Right cardiac atrium (tissue), 5 donors: Measurements from ENCODE around the gene COL5A1. TPM values are rescaled to one million over a fixed set of nuclear protein-coding genes. Genes with fewer than 3 reads are reported as not detected.
"Not testable (repeated sequence)": the region's sequence is repeated elsewhere in the genome, so short reads cannot be mapped to it uniquely, and the experiment has no call there.

ENCODE experiments used
- ATAC-seq, 2 donors: fragments of 200-7000 bp; cut with Tn5 transposase; one replicate each; pipeline versions ENCODE4 v1.8.0 to v1.9.1; 2020; ENCODE audit warnings: moderate library complexity in 2 of 2, mild to moderate bottlenecking in 1 of 2
- DNase-seq, 3 donors: peaks; one replicate each; pipeline ENCODE4 v3.0.0-alpha.2; 2020
- H3K27ac ChIP-seq: one replicate; pipeline ENCODE4 v1.5.1; 2013; ENCODE audit warnings: mild to moderate bottlenecking, low read length, control low read depth, moderate library complexity
- H3K27me3 ChIP-seq: one replicate; pipeline ENCODE4 v1.6.1; 2013; ENCODE audit not compliant: control insufficient read depth, insufficient read depth
- H3K4me1 ChIP-seq: one replicate; pipeline ENCODE4 v1.6.1; 2013; ENCODE audit warnings: low read length; ENCODE audit not compliant: control insufficient read depth, insufficient read depth
- H3K4me3 ChIP-seq: one replicate; pipeline ENCODE4 v1.5.1; 2013; ENCODE audit warnings: low read length, control low read depth
- H3K9me3 ChIP-seq: one replicate; pipeline ENCODE4 v1.6.1; 2013; ENCODE audit warnings: low read length; ENCODE audit not compliant: control insufficient read depth
- WGBS: extraction: QIAGEN DNeasy Blood & Tissue Kit; methylation state at CpG from one replicate; pipeline ENCODE4 v1.1.7; 2013; 5-methylcytosine and 5-hydroxymethylcytosine counted together
- intact Hi-C, 4 donors: fragments of 100-400 bp; cut with DNase I; formaldehyde crosslinking; loops; one replicate each; pipeline versions ENCODE4 v1.11.0 to v1.14.0; 2022 to 2023
- polyA plus RNA-seq: library from polyadenylated mRNA; stranded (reverse); fragments of 200-250 nt; gene quantifications from one replicate; pipeline ENCODE4 v1.2.3, GENCODE V29; 2013
- total RNA-seq, 4 donors: library from RNA; stranded (reverse); fragmentation: NEBNext Ultra II Directional; extraction: Animal tissue kit (Norgen Biotek cat#: 25700); gene quantifications; one replicate each; pipeline ENCODE4 v1.2.1, GENCODE V29; 2021
- donor health status: healthy with polysubstance abuse.
- donor health status: DM: no; HTN: yes; CAD: no.
- donor health status: DM: no; HTN: no; CAD: no.
- donor health status: DM: no; HTN: yes; CAD: no; lungs with severe emphysema.
- donor health status: DM: yes; HTN: yes; CAD: no.

The COL5A1 gene
- total and polyA plus RNA-seq, 5 donors = 15.4 to 35.8 (median 22.7) TPM

DNA sequence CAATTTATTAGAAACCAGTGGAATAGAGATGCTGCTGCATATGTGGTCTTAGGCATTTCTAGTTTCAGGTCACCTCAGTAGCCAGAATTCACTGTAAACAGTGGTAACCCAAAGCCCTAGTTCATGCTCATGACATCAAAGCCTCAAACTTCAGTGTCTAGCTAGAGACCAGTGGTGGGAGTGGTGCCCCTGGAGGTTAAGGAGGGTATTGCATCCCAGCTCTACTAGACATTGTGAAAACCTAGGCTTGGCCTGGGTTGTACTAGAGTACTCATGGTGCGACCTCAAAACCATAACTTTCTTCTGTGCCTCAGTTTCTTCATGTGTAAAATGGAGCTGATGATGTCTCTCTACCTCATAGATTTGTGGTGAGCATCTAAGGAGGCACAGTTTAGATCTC is 18.8 kb downstream of the COL5A1 start:
- Histone ChIP-seq H3K4me3 (no peak overlapping the region), H3K27me3 (no peaks in the 10 kb centered on the region), H3K9me3 (no peaks in the 10 kb centered on the region), H3K4me1 (peaks cover 7% of the 10 kb centered on the region), H3K27ac (no peak overlapping the region)
- DNase-seq (no peak), ATAC-seq (no peak)
- WGBS = 98% methylated on average over 1 of the region's 1 CpG
- intact Hi-C loops = no loop called here

GRCh38 chr9:134661299-134661698 is 19.7 kb downstream of the COL5A1 start:
- Histone ChIP-seq H3K27me3 (no peaks in the 10 kb centered on the region), H3K4me3 (no peak overlapping the region), H3K27ac (no peak overlapping the region), H3K9me3 (no peaks in the 10 kb centered on the region), H3K4me1 (peaks cover 7% of the 10 kb centered on the region)
- no peak for DNase-seq
- ATAC-seq = no peak
- intact Hi-C loops = no loop called here
- WGBS = 65% methylated on average over 6 of the region's 6 CpGs

- no peaks in the 10 kb centered on the region for H3K9me3 ChIP-seq
- H3K27me3 ChIP-seq = no peaks in the 10 kb centered on the region
- 67% methylated on average over 11 of the region's 11 CpGs for WGBS
- H3K4me1 ChIP-seq = peaks cover 7% of the 10 kb centered on the region
- intact Hi-C loops = no loop called here
- ATAC-seq = peak; percentile 52 to 66
- H3K4me3 ChIP-seq = no peak overlapping the region
- H3K27ac ChIP-seq = peak overlapping the region; percentile 31
- DNase-seq = peak in 2 of 3 donors; percentile 57 to 72
These were observed 20.2 kb downstream of the COL5A1 start for GRCh38 chr9:134661791-134662142.

DNA sequence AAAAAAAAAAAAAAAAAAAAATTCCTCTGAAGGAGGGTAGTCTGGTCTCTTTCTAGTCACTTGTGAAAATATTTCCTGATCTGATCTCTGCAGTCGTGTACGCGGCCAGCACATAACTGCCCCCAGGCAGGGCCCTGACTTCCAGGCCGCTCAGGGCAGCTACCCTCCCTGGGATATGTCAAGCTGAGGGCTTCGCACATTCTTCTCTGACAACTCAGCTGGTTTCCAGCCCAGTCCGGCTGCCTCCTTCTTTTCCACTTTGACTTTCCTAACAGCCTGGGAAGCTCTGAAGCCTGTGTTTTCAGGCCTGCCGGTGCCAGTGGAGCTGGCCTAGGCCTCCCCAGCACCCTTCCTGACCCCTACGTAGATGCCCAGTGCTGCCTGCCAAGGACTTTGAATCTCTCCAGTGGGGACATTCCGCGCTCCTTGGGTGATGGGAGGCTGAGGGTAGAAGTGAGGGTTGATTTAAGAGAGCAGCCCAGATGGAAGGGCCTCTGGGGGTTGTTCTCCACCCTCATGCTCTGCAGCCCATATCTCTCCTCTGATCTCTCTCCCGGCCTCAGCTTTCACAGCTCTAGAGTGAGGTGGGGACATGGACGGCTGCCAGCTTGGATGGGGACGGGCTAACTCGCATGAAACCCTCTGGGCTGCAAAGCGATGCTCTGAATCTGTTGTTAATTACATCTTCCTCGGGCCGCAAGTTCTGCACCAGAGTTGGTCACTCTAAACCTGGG is 20.7 kb downstream of the COL5A1 start:
- ATAC-seq (peak; percentile 85), DNase-seq (peak; percentile 73 to 83 (median 80))
- Histone ChIP-seq H3K4me1 (peaks cover 7% of the 10 kb centered on the region), H3K27me3 (no peaks in the 10 kb centered on the region), H3K4me3 (no peak overlapping the region), H3K27ac (peak overlapping the region; percentile 78), H3K9me3 (no peaks in the 10 kb centered on the region)
- whole genome bisulfite sequencing = 31% methylated on average over 17 of the region's 17 CpGs
- intact Hi-C loops = no loop called here

- H3K4me1 ChIP-seq = peaks cover 7% of the 10 kb centered on the region
- ATAC-seq (no peak), DNase-seq (no peak)
- H3K9me3 ChIP-seq = no peaks in the 10 kb centered on the region
- no peak overlapping the region for H3K27ac ChIP-seq
- H3K27me3 ChIP-seq = no peaks in the 10 kb centered on the region
- WGBS = 70% methylated on average over 10 of the region's 10 CpGs
- intact Hi-C loops = no loop called here
- H3K4me3 ChIP-seq = no peak overlapping the region
These were observed 21.5 kb downstream of the COL5A1 start for GRCh38 chr9:134663084-134663483.

DNA sequence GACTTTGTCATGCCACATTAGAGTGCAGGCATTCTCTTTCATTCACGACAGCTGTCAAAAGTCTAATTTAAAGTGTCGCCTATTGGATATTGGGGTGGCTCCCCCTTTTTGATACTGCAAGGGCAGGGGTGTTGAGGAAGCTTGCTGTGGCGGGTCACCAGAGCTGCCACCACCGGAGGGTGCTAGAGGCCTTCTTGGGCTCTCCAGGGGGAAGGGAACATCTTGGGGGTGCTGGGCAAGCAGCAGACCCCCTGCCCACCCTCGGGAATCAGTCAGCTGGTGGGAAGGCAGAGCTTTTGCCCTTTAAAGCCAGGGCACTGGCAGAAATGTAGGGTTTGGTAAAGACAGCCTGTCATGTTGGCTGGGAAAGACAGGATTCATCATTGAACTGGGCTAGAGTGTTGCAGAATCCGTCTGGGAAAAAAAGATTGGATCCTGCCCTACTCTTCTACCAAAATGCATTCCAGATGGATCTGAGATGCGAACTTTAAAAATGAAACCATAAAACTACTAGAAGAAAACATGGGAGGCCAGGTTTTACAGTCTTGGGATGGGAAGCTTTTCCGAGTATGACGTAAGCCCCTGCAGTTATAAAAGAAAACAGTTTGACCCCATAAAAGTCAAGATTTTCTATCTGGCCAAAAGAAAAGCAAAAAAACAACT is 22.3 kb downstream of the COL5A1 start:
- H3K9me3 ChIP-seq = no peaks in the 10 kb centered on the region
- no peaks in the 10 kb centered on the region for H3K27me3 ChIP-seq
- DNase-seq (no peak), ATAC-seq (no peak)
- H3K4me1 ChIP-seq = peaks cover 7% of the 10 kb centered on the region
- no peak overlapping the region for H3K27ac ChIP-seq
- intact Hi-C loops = no loop called here
- H3K4me3 ChIP-seq = no peak overlapping the region
- 85% methylated on average over 9 of the region's 9 CpGs for WGBS

DNA sequence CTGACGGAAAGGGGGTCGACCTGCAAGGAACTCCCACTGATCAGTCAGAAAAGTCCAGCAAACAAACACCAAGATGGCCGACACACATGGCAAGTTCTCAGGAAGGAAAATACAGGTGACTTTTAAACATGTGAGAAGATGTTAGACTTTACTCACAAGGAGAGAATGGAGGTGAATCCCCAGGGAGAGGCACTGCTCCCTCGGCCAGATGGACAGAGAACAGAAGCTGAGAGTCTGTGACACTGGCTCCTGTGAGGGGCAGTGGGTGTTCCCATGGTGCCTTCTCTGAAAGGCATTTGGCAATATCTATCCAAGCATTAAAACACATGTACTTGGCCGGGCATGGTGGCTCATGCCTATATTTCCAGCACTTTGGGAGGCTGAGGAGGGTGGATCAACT is 22.8 kb downstream of the COL5A1 start:
- WGBS = 88% methylated on average over 5 of the region's 5 CpGs
- Histone ChIP-seq H3K27me3 (no peaks in the 10 kb centered on the region), H3K4me3 (no peak overlapping the region), H3K4me1 (peaks cover 7% of the 10 kb centered on the region), H3K9me3 (no peaks in the 10 kb centered on the region), H3K27ac (no peak overlapping the region)
- DNase-seq (no peak), ATAC-seq (no peak)
- intact Hi-C loops = no loop called here

DNA sequence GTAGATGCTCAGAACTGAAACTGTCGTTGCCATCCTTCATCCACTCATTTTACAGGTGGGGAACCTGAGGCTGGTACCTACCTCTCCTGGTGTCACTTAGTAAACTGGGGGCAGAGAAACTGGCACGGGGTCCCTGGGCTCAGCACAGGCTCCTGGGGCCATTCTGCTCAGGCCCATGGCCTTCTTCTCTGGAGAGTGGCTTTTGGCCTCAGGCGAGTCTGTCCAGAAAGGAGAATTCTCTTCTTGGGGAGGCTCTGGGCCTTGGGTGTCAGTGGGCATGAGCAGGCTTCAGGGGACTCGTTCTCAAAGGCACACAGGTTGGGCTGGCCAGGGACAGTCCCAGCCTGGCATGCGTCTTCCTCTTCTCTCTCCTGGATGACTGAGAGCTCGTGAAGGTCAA is 24.6 kb downstream of the COL5A1 start:
- H3K27ac ChIP-seq = no peak overlapping the region
- intact Hi-C loops = no loop called here
- no peak overlapping the region for H3K4me3 ChIP-seq
- DNase-seq = no peak
- ATAC-seq = no peak
- no peaks in the 10 kb centered on the region for H3K9me3 ChIP-seq
- H3K27me3 ChIP-seq = no peaks in the 10 kb centered on the region
- H3K4me1 ChIP-seq = peaks cover 6% of the 10 kb centered on the region
- WGBS = 81% methylated on average over 6 of the region's 6 CpGs

- no peak for ATAC-seq
- no peak for DNase-seq
- Histone ChIP-seq H3K4me3 (no peak overlapping the region), H3K9me3 (no peaks in the 10 kb centered on the region), H3K4me1 (peaks cover 5% of the 10 kb centered on the region), H3K27ac (no peak overlapping the region), H3K27me3 (no peaks in the 10 kb centered on the region)
- intact Hi-C loops = no loop called here
- WGBS = 52% methylated on average over 7 of the region's 7 CpGs
These were observed 25.2 kb downstream of the COL5A1 start for GRCh38 chr9:134666831-134667230.

DNA sequence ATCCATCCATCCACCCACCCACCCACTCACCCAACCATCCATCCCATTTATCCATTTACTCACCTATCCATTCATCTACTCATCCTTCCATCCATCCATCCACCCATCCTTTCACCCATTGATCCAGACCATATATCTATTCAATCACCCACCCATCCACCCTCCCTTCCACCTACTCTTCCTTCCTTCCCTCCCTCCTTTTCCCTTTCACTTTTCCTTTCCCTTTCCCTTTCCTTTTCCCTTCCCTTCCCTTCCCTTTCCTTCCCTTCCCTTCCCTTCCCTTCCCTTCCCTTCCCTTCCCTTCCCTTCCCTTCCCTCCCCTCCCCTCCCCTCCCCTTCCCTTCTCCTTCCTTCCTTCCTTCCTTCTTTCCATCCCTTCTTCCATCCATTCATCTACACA is 27.4 kb downstream of the COL5A1 start:
- H3K27me3 ChIP-seq, H3K4me1 ChIP-seq, H3K27ac ChIP-seq, intact Hi-C loops, H3K4me3 ChIP-seq, DNase-seq, ATAC-seq, H3K9me3 ChIP-seq: not testable (repeated sequence)

- intact Hi-C loops = no loop called here
- H3K4me1 ChIP-seq = no peaks in the 10 kb centered on the region
- no peak overlapping the region for H3K4me3 ChIP-seq
- 49% methylated on average over 9 of the region's 9 CpGs for WGBS
- H3K9me3 ChIP-seq = no peaks in the 10 kb centered on the region
- H3K27ac ChIP-seq = no peak overlapping the region
- DNase-seq (no peak), ATAC-seq (no peak)
- no peaks in the 10 kb centered on the region for H3K27me3 ChIP-seq
These were observed 27.9 kb downstream of the COL5A1 start for GRCh38 chr9:134669399-134669955.
